Measurements from ENCODE around the gene TRPM2.

Gene TRPM2

DNA sequence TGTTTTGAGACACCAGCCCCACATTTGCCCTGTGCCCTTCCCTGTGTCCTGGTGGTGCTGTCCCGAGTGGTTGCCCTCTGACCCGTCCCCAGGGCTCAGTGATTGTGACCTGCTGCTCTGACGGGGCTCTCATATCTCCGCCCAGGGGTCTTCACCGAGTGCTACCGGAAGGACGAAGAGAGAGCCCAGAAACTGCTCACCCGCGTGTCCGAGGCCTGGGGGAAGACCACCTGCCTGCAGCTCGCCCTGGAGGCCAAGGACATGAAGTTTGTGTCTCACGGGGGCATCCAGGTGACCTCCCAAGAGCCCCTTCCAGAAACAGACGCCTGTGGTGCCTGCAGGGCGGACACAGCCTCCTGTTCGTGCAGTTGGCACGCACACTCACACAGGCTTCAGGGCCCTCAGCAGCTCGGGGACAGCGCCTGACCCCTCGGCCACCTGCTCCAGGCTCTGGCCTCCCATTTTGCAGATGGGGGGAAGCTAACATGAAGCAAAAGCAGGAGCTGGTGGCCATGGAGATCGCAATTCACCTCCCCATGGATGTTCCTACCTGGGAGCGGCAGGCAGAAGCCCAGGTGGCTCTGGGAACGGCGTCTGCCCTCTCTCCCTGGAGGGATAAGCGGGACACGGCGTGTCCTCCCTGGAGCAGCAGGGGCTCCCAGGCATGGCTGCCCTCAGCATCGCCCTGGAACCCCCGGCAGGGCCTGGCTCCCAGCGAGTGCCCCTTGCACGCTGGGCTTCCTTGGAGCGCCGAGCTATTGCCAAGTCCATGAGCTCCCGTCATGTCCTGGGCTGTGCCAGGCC is 45.9 kb downstream of the TRPM2 start:
- TF ChIP-seq, protein P1, sequence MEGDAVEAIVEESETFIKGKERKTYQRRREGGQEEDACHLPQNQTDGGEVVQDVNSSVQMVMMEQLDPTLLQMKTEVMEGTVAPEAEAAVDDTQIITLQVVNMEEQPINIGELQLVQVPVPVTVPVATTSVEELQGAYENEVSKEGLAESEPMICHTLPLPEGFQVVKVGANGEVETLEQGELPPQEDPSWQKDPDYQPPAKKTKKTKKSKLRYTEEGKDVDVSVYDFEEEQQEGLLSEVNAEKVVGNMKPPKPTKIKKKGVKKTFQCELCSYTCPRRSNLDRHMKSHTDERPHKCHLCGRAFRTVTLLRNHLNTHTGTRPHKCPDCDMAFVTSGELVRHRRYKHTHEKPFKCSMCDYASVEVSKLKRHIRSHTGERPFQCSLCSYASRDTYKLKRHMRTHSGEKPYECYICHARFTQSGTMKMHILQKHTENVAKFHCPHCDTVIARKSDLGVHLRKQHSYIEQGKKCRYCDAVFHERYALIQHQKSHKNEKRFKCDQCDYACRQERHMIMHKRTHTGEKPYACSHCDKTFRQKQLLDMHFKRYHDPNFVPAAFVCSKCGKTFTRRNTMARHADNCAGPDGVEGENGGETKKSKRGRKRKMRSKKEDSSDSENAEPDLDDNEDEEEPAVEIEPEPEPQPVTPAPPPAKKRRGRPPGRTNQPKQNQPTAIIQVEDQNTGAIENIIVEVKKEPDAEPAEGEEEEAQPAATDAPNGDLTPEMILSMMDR (IDR thresholded peaks at IDR 0.05; ENCODE audit: low read depth, low read length), result no peak
- DNase-seq (ENCODE audit: low read depth in 2 of 2), result no peak
- no peak overlapping the region for H3K4me3 ChIP-seq (replicated peaks in 1 of 2; ENCODE audit: low read depth in 2 of 2, low read length in 2 of 2)

- TF ChIP-seq, protein P1 (IDR thresholded peaks at IDR 0.05; ENCODE audit: low read depth, low read length), result no peak
- H3K4me3 ChIP-seq (replicated peaks in 1 of 2; ENCODE audit: low read depth in 2 of 2, low read length in 2 of 2), result no peak overlapping the region
- no peak for DNase-seq (ENCODE audit: low read depth in 2 of 2)
These were observed 46.8 kb downstream of the TRPM2 start for GRCh38 chr21:44399955-44400790.

DNA sequence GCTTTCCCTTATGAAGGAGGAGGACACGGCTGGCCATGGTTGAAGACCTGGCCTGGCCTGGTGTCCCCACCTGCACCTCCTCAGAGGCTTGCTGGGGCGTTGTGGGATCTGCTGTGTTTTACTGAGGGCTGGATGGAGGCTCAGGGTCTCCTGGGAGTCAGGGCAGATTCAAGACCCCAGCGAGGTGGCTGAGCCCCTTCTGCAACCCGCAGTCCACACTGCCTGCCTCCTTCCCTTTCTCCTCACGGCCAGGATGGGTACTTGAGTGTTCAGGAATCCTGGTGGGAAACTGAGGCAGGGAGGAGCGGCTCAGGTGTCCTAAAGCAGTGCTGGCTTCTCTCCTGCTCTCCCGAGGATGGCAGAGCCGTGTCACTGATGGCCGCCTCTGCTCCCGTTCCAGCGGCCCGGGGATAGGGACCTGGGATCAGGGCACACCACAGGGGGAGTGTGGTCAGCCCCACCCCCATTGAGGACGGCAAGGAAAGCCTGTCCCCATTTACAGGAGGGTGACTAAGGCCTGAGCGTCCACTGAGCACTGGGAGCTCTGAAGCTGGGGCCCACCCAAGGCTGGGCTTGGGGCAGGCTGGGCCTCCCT is 47.5 kb downstream of the TRPM2 start:
- TF ChIP-seq, protein P1 (IDR thresholded peaks at IDR 0.05; ENCODE audit: low read depth, low read length), result no peak

DNA sequence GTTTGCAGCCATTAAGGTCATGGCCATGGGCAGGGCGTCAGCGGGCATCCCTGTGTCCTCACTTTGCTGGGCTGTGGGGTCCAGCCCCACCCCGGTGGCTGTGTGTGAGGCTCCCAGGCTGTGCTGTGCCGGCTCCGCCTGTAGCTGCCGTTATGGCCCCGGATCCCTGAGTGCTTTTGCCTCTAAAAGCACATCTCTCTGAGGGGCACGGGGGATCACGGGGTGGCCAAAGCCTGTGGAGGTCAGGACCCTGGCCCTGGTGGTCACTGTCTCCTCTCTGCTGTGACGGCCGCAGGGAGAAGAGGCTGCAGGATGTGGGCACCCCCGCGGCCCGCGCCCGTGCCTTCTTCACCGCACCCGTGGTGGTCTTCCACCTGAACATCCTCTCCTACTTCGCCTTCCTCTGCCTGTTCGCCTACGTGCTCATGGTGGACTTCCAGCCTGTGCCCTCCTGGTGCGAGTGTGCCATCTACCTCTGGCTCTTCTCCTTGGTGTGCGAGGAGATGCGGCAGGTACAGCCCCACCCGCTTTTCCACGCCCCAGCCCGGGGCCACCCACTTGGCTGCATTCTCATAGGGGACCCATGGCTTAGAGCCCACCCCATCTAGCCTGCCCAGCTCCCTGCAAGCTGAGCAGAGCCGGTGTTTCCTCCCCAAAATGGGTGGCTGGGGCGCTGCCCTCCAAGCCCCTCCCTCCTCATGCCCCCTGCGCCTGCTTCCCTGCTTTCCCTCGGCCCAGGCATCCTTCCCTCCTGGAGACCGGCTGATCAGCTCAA is 48.2 kb downstream of the TRPM2 start:
- H3K4me3 ChIP-seq (replicated peaks in 1 of 2; ENCODE audit: low read depth in 2 of 2, low read length in 2 of 2), result no peak overlapping the region
- TF ChIP-seq, protein P1 (IDR thresholded peaks at IDR 0.05; ENCODE audit: low read depth, low read length), result no peak
- DNase-seq (ENCODE audit: low read depth in 2 of 2), result no peak

More for the DNA sequence above, 47.5 kb downstream of the TRPM2 start:
- no peak for DNase-seq (ENCODE audit: low read depth in 2 of 2)
- H3K4me3 ChIP-seq (replicated peaks in 1 of 2; ENCODE audit: low read depth in 2 of 2, low read length in 2 of 2), result no peak overlapping the region

GRCh38 chr21:44402323-44403105 is 49.1 kb downstream of the TRPM2 start:
- H3K4me3 ChIP-seq (replicated peaks in 1 of 2; ENCODE audit: low read depth in 2 of 2, low read length in 2 of 2), result no peak overlapping the region
- DNase-seq (ENCODE audit: low read depth in 2 of 2), result no peak
- TF ChIP-seq, protein P1 (IDR thresholded peaks at IDR 0.05; ENCODE audit: low read depth, low read length), result no peak
